DLD1 (cell line): ENCODE results near the gene NPBWR2.
"Not testable (repeated sequence)": the region's sequence is repeated elsewhere in the genome, so short reads cannot be mapped to it uniquely, and the experiment has no call there.

Experiments used
- in situ Hi-C: cut with HindIII; loops from 2 replicates; pipeline ENCODE4 v1.10.0; 2017; ENCODE audit warnings: low sequenced_read_pairs

Gene NPBWR2

DNA sequence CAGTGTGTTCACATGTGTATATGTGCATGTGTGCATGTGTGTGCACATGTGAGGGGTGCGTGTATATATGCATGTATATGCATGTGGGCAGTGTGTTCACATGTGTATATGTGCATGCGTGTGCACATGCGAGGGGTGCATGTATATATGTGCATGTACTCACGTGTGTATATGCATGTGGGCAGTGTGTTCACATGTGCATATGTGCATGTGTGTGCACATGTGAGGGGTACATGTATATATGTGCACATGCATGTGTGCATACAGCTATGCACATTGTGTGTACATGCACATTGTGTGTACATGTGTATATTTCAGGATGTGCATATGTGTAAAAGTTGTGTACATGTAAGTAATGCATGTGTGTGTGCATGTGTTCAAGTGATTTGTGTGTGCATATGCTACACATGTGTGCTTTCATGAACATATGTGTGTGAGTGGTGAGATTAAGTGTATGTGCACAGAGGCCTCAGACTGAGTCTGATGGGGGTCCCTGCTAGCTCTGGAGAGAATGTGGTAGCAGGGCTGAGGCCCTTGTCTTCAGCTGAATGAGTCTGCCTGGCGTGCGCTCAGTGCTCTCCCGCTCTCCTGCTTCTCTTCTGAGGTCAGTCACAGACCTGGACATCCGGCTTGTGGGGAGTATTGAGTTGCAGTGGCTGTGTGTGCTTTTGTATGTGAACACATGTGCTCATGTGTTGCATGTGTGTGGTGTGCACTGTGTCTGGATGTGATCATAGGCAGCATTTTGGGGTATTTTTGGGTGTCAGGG, 37.0 kb upstream of the NPBWR2 start:
- in situ Hi-C loops = no loop called here

DNA sequence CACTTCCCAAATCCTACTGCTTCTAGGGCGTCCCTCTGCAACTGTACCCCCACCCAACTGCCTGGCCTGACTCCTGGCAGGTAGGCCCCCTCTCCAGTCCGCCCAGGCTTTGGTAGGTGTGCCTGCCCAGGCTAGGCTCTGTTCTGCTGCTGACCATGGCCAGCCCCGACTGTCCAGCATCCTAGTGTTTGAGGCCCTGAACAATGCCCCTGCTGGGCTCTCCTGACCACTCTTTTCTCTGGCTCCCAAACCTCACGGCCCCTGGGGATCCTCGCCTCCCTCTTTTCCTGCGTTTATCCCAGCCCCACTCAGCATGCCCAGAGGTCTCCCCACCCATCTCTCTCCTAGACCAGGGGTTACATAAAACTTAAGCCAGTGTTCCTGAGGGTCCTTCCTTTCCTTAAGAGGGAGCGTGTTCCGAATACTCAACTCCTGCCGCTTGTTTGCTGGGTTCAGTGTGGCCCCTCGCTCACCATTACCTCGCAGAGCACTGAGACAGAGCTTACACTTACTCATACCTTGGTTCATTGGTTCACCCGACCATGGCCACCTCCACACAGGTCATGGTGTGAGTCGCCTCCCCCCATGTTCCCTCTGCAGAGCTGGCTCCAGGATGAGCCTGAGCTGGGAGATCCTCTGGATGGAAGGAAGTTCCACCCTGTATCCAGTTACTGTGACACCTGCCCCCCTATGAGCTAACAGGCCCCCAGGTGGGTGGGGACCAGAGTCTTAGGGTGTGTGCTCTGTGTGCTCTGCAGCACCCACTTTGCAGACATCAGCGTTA, 35.8 kb upstream of the NPBWR2 start:
- in situ Hi-C loops = no loop called here

DNA sequence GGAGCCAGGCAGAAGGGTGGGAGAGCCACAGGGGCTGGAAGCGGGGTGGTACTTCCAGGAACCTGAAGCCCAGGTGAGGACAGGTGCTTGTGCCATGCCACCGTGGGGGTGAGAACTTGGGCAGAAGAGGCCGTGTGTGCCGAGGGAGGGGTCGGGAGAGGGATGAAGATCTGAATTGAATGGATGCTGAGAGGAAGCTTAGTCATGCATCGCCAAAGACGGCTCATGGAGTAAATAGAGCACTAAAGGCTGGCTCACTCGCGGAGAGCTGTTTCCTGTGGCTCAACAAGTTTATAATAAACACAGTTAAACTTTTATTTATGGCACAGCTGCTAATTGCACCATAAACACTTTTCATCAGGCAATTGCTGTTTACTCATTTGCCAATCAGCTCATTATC, 35.2 kb upstream of the NPBWR2 start:
- in situ Hi-C loops = no loop called here

DNA sequence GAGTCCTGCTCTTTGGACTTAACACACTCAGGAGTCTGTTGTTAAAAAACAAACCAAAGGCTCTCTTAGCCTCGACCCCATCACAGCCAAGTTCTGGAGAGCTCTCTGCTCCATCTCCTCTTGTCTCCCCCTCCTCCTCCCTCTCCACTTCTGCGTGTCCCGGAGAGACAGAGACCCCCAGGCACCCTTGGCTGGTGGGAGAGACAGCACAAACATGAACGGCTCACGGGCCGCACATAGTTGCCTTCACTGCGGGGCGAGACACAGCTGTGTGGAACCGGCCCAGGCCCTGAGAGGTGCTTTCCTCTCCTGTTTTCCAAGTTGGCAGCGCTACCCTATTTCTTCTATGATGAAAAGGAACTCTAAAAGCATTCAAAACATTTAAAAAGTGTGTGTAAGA, 33.6 kb upstream of the NPBWR2 start:
- in situ Hi-C loops = no loop called here

DNA sequence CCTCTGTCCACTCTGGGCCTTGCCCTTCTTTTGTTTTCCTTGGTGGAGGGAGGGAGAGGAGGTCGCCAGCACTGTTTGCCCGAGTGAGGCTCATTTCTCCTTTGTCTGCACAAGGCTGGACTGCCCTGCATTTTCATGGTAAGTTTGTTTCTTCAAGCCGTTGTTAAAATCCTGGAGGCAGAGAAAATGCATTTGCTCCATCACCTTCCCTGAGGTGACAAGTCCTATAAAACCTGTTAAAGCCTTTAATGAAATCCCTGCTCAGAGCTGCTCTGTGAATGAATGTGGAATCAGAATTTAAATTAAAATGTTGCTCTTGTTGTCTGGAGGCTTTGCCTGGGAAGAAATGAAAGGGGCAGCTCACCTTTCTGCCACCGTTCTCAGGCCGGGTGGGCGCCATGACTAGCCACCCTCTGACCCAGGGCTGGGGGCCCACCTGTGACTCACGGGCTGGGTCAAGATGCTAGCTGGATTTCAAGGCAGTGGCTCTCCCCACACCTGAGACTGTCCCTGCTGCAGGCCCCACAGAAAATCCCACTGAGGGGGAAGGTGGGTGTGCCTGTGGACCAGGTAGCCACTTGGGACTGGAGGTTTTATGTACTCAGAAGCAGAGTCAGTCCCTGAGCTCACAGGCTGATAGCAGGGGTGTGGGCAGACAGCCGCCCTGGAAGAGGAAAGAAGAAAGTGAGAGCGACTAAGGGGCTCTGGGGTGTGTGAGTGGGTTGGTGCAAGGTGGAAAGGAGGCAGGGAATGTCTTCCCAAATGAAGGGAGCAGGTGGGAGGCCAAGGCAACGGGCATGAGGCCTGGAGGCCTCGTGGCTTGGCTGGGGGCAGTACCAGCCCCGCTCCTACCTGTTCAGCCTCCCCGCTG, 32.9 kb upstream of the NPBWR2 start:
- in situ Hi-C loops = no loop called here

DNA sequence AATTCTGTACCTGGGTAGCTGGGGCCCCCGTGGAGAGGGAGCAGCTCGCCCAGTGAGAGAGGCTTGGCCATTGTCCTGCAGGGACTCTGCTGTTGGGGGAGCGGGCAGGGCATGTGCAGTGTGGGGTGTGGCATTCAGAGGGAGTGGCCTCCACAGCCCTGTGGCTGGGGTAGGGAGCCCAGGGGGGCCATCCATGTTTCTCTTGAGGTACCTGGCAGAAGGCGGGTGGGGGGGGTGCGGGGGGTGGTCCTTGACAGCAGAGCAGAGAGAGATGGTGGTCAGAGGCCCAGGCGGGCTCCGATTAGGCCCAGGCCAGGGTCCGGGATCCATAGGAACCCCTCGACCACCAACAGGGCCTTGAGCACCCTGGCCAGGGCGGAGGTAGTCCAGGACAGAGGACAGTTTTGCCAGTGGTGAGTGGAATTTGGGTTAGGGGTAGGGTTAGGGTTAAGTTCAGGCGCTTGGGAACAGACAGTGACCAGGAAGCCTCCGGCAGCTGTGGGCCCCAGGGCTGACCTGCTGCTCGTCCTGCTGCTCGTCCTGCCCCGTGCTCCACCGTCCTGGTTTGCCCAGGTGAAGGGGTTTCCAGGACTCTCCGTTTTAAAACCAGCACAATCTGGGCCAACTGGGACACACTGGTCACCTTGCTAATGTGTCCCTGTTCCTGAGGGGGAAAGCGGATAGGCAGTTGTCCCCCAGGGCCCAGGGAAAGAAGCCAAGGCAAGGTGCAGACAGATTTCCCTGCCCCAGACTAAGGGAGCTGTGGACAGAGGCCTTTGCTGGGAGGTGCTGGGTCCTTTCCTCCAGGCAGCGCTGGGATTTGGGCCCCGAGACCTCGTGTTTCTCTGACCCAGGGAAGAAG, 32.1 kb upstream of the NPBWR2 start:
- in situ Hi-C loops = no loop called here

DNA sequence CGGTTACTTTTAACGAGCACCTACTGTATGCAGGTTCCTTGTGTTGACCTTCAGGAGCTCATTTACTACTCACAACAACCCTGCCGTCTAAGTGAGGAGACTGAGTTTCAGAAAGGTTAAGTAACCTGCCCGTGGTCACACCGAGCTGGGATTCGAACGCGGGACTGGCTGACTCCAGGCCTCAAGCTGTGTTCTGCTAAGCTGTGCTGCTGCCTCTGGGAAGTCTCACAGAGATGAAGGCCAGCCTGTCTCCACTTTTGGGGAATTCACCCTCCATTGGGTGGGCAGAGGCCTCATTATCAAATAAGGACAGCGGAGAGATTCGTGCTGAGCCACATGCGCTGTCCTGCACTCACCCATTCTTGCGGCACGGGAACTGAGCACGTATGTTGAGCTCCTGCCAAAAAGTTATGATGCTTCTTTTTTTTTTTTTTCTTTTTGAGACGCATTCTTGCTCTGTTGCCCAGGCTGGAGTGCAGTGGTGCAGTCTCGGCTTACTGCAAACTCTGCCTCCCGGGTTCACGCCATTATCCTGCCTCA, 31.0 kb upstream of the NPBWR2 start:
- in situ Hi-C loops = no loop called here

DNA sequence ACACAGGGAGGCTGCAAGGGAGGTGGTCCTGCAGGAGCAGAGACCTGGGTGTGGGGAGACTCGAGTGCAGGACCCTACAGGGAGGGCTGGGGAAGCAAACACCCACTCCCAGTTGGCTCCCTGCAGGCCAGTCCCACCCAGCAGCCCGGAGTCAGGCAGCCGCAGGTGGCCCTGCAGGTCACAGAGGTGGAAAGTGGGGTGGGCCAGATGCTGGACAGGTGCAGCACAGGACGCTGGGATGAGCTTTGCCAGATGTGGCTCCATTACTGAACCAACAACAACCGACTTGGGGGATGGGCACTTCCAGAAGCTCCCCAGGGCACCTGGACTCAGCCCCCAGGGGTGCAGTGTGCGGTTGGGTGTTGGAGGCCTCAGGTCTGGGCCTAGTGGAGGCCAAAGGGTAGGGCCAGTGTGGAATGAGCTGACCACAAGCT, 30.2 kb upstream of the NPBWR2 start:
- in situ Hi-C loops = no loop called here

DNA sequence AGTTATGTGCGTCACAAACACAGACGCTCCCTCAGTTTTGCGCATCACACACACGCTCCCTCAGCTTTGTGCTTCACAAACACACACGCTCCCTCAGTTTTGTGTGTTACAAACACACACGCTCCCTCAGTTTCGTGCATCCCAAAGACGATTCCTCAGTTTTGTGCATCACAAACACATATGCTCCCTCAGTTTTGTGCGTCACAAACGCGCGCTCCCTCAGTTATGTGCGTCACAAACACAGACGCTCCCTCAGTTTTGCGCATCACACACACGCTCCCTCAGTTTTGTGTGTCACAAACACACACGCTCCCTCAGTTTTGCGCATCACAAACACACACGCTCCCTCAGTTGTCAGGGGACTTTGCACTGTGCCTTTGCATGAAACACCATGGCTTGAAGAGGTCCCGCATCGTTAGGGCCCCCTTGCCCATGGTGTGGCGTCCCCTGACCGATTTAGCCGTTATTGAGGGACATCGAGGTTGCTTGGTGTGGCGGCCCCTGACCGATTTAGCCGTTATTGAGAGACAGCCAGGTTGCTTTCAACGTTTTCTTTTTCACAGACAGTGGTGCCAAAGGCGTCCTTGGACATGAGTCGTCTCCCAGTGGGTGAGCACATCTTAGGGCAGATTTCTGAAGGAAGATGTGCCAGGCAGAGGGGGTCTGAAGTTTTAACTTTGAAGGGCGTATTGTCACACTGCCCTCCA, 28.8 kb upstream of the NPBWR2 start:
- in situ Hi-C loops = no loop called here

DNA sequence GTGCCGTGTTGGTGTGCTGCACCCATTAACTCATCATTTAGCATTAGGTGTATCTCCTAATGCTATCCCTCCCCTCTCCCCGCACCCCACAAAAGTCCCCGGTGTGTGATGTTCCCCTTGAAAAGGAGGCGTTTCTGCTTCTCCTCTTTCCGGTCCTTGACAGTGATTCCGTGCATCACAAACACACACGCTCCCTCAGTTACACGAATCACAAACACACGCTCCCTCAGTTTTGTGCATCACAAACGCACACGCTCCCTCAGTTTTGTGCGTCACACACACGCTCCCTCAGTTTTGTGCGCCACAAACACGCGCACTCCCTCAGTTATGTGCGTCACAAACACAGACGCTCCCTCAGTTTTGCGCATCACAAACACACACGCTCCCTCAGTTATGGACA, 27.4 kb upstream of the NPBWR2 start:
- in situ Hi-C loops = not testable (repeated sequence)

DNA sequence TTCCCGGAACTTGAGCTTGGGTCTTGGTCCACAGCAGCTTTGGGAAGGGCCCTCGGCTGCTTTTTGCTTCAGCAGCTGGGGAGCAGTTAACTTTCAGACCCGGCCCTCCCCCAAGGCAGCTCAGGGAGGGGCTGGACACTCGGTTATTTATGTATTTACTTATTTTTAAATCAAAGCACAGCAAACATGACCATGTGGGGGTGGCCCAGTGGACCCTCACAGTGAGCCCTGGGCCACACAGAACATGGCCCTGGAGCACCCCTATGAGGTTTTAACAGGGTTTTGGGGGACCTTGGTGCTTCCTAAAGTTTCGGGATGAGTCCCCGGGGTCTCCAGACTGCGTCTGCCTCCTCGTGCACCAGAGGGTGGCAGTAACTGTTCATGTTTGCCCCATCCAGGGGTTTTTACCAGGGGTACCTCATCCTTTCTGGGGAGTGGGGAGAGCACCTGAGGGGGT, 26.6 kb upstream of the NPBWR2 start:
- in situ Hi-C loops = no loop called here

DNA sequence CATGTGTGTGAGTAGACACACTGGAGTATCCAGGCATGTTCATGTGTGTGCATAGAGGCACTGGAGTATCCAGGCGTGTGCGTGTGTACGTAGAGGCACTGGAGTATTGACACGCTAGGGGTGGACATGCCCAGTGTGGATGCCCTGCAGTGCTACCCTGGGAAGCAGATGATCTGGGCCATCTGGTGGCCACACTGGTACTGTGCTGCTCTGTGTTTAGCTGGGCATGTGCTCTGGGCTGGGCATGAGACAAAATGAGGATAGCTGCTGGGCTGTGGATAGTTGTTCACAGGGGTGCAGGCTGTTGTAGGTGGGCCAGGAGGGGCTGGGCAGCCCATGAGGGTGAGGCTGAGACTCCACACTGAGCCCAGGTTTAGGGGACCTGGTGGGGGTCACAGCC, 24.0 kb upstream of the NPBWR2 start:
- in situ Hi-C loops = no loop called here

DNA sequence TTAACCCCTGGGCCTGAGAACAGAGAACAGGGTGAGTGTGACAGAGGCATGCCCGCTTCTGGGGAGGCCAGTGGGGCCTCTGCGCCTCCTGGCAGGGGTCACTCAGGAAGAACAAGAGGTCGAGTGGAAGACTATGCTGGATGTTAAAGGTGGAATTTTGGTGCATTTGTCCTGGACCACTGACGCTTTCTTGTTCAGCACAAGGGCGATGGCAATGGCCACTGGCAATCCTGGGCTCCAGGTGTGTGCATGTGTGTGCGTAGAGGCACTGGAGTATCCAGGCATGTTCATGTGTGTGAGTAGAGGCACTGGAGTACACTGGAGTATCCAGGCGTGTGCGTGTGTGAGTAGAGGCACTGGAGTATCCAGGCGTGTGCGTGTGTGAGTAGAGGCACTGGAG, 23.5 kb upstream of the NPBWR2 start:
- in situ Hi-C loops = no loop called here

DNA sequence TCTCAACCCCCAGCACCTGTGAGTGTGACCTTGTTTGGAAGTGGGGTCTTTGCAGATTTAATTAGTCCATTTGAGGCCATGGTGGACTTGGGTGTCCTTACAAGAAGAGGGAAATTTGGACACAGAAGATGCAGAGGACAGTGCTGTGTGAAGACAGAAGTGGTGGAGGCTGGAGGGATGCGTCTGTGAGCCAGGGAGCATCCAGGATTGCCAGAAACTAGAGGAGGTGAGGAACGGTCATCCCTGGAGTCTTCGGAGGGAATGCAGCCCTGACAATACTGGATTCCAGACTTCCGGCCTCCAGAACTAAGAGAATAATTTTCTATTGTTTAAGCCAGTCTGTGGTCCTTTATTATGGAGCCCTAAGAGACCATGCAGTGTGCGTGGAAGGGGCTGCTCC, 22.9 kb upstream of the NPBWR2 start:
- in situ Hi-C loops = no loop called here

DNA sequence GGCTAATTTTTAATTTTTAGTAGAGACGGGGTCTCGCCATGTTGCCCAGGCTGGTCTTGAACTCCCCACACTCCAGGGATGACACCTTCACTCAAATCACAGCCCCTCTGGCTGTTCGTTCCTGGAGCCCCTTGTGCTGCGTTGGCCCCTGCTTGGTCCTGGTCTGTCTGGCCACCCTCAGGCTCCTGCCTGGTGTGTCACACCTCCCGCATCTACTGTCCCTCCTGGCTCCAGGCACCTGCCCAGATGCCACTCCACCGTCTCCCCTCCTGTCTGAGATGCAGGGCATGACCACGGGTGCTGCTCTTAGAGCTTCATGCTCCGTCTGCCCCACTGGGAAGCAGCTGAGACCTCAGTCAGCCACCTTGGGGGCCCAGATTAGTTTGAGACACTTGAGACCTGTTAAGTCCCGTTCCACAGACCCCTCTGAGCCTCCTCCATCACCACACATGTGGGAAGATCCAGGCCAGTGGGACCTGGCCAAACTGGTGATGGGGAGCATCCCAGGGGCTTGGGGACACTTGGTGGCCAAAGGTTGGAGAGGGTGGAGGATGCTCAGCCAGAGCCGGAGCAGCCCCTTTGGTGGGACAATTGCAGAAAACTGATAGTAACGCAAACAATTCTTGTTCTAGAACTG, 21.9 kb upstream of the NPBWR2 start:
- in situ Hi-C loops = no loop called here

DNA sequence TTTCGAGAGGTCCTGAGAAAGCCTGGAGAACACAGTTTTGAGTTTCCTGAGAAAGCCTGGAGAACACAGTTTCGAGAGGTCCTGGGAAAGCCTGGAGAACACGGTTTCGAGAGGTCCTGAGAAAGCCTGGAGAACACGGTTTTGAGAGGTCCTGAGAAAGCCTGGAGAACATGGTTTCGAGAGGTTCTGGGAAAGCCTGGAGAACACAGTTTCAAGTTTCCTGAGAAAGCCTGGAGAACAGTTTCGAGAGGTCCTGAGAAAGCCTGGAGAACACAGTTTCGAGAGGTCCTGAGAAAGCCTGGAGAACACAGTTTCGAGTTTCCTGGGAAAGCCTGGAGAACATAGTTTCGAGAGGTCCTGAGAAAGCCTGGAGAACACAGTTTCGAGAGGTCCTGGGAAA, 16.2 kb upstream of the NPBWR2 start:
- in situ Hi-C loops = not testable (repeated sequence)

DNA sequence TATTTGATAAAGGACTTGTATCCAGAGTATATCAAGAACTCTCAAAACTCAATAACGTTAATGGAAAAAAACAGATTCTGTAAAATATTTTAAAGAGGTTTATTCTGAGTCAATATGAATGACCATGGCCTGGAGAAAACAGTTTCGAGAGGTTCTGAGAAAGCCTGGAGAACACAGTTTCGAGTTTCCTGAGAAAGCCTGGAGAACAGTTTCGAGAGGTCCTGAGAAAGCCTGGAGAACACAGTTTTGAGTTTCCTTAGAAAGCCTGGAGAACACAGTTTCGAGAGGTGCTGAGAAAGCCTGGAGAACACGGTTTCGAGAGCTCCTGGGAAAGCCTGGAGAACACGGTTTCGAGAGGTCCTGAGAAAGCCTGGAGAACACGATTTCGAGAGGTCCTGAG, 15.6 kb upstream of the NPBWR2 start:
- in situ Hi-C loops = not testable (repeated sequence)

DNA sequence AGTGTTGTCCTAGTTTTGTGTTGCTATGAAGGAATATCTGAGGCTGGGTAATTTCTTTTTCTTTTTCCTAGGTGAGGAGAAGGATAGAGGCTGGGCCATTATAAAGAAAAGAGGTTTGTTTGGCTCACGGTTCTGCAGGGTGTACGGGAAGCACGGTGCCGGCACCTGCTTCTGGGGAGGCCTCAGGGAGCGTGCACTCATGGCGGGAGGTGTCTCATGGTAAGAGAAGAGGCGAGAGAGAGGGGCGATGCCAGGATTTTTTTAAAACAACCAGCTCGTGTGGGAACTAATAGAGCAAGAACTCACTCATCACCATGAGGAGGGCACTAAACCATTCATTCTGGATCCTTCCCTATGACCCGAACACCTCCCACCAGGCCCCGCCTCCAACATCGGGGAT, 14.2 kb upstream of the NPBWR2 start:
- in situ Hi-C loops = no loop called here
